A673 (cell line): ENCODE measurements around the gene SMARCA2. TPM values are rescaled to one million over a fixed set of nuclear protein-coding genes. Genes with fewer than 3 reads are reported as not detected.

Experiments used
- BruUV-seq: library from RNA; stranded (reverse); fragments of 400-500 nt; replicated peaks from 2 replicates; lab custom pipeline; 2021; lab: Mats Ljungman, UMichigan
- CTCF ChIA-PET: fragments of 300-600 bp; sonication (Branson Sonifier 250); formaldehyde crosslinking; loops from one replicate; lab custom pipeline; 2022; ENCODE audit warnings: antibody characterized with exemption; lab: Charles Lee
- POLR2A ChIA-PET: fragments of 300-600 bp; sonication (Branson Sonifier 250); formaldehyde crosslinking; loops from one replicate; lab custom pipeline; 2022; ENCODE audit warnings: antibody characterized with exemption; ENCODE audit not compliant: low non-redundant PET; lab: Charles Lee
- DNase-seq: peaks from one replicate; pipeline ENCODE4 v3.0.0-alpha.2; 2015; ENCODE audit warnings: low spot score
- H3K27ac ChIP-seq: fragments of 200-600 bp; sonication (generic); 2 replicates; pipeline ENCODE4 v1.5.1; 2016; ENCODE audit warnings: mixed run types, low read depth, mild to moderate bottlenecking, mixed read lengths, antibody characterized with exemption, low read length; ENCODE audit not compliant: poor library complexity, severe bottlenecking
- H3K27me3 ChIP-seq: fragments of 200-600 bp; sonication (generic); replicated peaks from 2 replicates; pipeline ENCODE4 v1.6.1; 2017; ENCODE audit warnings: mixed run types, low read depth, mild to moderate bottlenecking, mixed read lengths, antibody characterized with exemption, low read length; ENCODE audit not compliant: insufficient read depth, poor library complexity
- H3K36me3 ChIP-seq: fragments of 200-600 bp; sonication (generic); 2 replicates; pipeline ENCODE4 v1.6.1; 2016; ENCODE audit warnings: mixed run types, mild to moderate bottlenecking, mixed read lengths, antibody characterized with exemption, low read length; ENCODE audit not compliant: insufficient read depth, poor library complexity, severe bottlenecking
- H3K4me1 ChIP-seq: fragments of 200-600 bp; sonication (generic); 2 replicates; pipeline ENCODE4 v1.6.1; 2017; ENCODE audit warnings: mixed run types, mild to moderate bottlenecking, mixed read lengths, antibody characterized with exemption, low read length; ENCODE audit not compliant: insufficient read depth, poor library complexity, severe bottlenecking
- H3K4me3 ChIP-seq: fragments of 200-600 bp; sonication (generic); 2 replicates; pipeline ENCODE4 v1.5.1; 2016; ENCODE audit warnings: low read depth, mixed run types, mild to moderate bottlenecking, mixed read lengths, low read length; ENCODE audit not compliant: poor library complexity, severe bottlenecking
- H3K9me3 ChIP-seq: fragments of 200-600 bp; sonication (generic); 2 replicates; pipeline ENCODE4 v1.6.1; 2016; ENCODE audit warnings: mixed run types, low read depth, mild to moderate bottlenecking, mixed read lengths, antibody characterized with exemption, low read length; ENCODE audit not compliant: poor library complexity, severe bottlenecking
- EZH2 ChIP-seq: fragments of 200-600 bp; sonication (generic); IDR thresholded peaks from 2 replicates; pipeline ENCODE4 v1.6.1; 2017; ENCODE audit warnings: borderline replicate concordance, low read depth, mild to moderate bottlenecking, mixed read lengths, antibody characterized with exemption, low read length; ENCODE audit not compliant: poor library complexity, severe bottlenecking
- intact Hi-C: fragments of 100-400 bp; cut with micrococcal nuclease; formaldehyde crosslinking; loops from one replicate; pipeline ENCODE4 v1.10.0; 2022; ENCODE audit not compliant: unreplicated experiment
- total RNA-seq: library from RNA; stranded (reverse); gene quantifications from 2 replicates; pipeline ENCODE4 v1.2.3, GENCODE V29; 2021
- TF ChIP-seq, protein P1 (sequence below): fragments of 300-800, 200-600 bp; sonication (generic); conservative IDR thresholded peaks from 2 replicates; pipeline ENCODE4 v1.5.1; 2017; ENCODE audit warnings: low read depth, mild to moderate bottlenecking, antibody characterized with exemption, low read length, moderate library complexity, mixed read lengths

The SMARCA2 gene
- total RNA-seq, 1 experiment from 2014 or later: 69.0 TPM

DNA sequence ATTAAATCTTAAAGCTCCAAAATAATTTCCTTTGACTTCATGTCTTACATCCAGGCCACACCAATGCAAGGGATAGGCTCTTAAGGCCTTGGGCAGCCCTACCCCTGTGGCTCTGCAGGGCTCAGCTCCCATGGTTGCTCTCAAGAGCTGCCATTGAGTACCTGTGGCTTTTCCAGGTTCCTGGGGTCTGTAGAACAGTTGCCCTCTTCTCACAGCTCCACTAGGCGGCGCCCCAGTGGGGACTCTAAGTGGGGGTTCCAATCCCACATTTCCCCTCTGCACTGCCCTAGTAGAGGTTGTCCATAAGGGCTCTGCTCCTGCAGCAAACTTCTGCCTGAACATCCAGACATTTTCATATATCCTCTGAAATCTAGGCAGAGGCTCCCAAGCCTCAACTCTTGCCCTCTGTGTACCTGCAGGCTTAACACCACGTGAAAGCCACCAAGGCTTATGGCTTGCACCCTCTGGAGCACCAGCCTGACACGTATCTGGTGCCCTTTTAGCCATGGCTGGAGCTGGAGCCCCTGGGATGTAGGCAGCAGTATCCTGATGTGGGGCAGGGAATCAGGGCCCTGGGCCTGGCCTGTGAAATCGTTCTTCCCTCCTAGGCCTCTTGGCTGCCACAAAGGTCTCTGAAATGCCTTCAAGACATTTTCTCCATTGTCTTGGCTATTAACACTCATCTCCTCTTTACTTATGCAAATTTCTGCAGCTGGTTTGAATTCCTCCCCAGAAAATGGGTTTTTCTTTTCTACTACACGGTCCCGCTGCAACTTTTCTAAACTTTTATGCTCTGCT lies 185.1 kb downstream of the SMARCA2 start:
- POLR2A ChIA-PET: no interaction called here
- Histone ChIP-seq H3K4me3 (no peak overlapping the region), H3K36me3 (no peaks in the 10 kb centered on the region), H3K4me1 (no peaks in the 10 kb centered on the region), H3K27ac (no peak overlapping the region), H3K27me3 (no peaks in the 10 kb centered on the region), H3K9me3 (peaks cover 3% of the 10 kb centered on the region)
- TF ChIP-seq, protein P1, sequence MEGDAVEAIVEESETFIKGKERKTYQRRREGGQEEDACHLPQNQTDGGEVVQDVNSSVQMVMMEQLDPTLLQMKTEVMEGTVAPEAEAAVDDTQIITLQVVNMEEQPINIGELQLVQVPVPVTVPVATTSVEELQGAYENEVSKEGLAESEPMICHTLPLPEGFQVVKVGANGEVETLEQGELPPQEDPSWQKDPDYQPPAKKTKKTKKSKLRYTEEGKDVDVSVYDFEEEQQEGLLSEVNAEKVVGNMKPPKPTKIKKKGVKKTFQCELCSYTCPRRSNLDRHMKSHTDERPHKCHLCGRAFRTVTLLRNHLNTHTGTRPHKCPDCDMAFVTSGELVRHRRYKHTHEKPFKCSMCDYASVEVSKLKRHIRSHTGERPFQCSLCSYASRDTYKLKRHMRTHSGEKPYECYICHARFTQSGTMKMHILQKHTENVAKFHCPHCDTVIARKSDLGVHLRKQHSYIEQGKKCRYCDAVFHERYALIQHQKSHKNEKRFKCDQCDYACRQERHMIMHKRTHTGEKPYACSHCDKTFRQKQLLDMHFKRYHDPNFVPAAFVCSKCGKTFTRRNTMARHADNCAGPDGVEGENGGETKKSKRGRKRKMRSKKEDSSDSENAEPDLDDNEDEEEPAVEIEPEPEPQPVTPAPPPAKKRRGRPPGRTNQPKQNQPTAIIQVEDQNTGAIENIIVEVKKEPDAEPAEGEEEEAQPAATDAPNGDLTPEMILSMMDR: no peak
- TF ChIP-seq EZH2: no peak
- DNase-seq: no peak
- intact Hi-C loops: no loop called here
- CTCF ChIA-PET: no interaction called here
- BruUV-seq: no TSS peak

DNA sequence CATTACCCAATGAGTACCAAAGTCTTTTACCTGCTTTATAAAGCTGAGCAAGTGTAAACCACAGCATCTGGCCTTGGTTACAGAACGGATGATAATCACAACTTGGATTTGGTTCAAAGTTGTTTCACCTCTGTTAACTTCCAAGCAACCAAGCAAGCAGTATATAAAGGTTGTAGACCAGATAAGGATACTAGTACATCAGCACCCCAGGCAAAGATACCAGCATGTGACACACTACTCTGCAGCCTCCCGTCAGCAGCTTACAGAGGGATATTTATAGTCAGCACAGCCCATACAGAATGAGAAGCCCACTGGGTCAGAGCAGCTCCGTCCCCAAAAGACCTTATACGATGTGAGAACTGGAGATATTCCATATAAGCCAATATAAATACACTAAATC lies 193.3 kb downstream of the SMARCA2 start:
- intact Hi-C loops: no loop called here
- TF ChIP-seq EZH2: no peak
- TF ChIP-seq, protein P1: no peak
- H3K4me1 ChIP-seq: no peaks in the 10 kb centered on the region
- ChIA-PET POLR2A (no interaction called here), CTCF (no interaction called here)
- BruUV-seq: no TSS peak
- no peak overlapping the region for H3K4me3 ChIP-seq
- no peaks in the 10 kb centered on the region for H3K27me3 ChIP-seq
- H3K9me3 ChIP-seq: no peaks in the 10 kb centered on the region
- no peaks in the 10 kb centered on the region for H3K36me3 ChIP-seq
- DNase-seq: no peak
- no peak overlapping the region for H3K27ac ChIP-seq

DNA sequence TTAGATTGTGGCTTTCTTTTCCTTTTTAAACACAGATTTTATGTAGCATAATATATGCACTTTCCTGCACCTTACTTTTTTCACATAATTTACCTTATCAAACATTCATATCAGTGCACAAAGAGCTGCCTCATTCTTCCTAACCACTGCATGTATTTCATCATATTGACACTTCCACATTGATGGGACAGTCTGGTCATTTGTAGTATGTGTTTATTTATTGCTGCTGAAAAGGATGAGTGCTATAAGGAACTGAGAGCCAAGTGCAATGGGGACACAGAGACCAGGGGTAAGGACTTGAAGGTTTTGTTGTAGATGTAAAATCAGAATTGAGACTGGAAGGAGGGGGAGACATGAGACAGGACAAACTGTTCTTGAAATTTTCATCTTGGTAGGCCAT lies 193.8 kb downstream of the SMARCA2 start:
- CTCF ChIA-PET: no interaction called here

More for the DNA sequence above, 193.8 kb downstream of the SMARCA2 start:
- BruUV-seq: no TSS peak
- Histone ChIP-seq H3K4me1 (peaks cover 3% of the 10 kb centered on the region), H3K4me3 (no peak overlapping the region), H3K9me3 (no peaks in the 10 kb centered on the region), H3K36me3 (no peaks in the 10 kb centered on the region), H3K27me3 (no peaks in the 10 kb centered on the region), H3K27ac (no peak overlapping the region)
- intact Hi-C loops: no loop called here
- no peak for DNase-seq
- TF ChIP-seq EZH2: no peak
- TF ChIP-seq, protein P1: no peak
- POLR2A ChIA-PET: no interaction called here
